NCI-H1436 treated with DMSO at 0.1 percent for 48 hours (cell line): ENCODE measurements around the gene CBLIF.
"Not testable (repeated sequence)": the region's sequence is repeated elsewhere in the genome, so short reads cannot be mapped to it uniquely, and the experiment has no call there.

Experiments
- DNase-seq: peaks from one replicate; lab custom pipeline; 2025; lab: John Stamatoyannopoulos, UW

The CBLIF gene

DNA sequence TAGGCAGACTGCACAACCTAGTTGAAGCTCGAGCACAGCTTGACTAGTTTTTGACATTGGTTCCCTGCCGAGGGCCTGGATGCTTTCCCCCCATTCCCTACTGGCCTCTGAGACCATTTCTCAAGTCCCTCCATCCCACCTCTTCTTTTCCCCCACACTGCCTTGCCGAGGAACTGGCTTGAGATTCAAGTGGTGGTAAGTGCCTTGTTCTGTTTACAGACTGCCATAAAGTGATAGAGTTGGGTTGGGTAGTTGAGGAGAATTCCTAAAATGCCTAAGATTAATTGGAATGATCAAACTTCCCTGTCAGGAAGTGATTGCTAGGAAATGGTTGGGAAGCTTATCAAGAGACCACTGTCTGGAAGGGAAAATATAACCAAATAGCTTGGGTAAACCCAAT, 50.9 kb downstream of the CBLIF start:
- no peak for DNase-seq

DNA sequence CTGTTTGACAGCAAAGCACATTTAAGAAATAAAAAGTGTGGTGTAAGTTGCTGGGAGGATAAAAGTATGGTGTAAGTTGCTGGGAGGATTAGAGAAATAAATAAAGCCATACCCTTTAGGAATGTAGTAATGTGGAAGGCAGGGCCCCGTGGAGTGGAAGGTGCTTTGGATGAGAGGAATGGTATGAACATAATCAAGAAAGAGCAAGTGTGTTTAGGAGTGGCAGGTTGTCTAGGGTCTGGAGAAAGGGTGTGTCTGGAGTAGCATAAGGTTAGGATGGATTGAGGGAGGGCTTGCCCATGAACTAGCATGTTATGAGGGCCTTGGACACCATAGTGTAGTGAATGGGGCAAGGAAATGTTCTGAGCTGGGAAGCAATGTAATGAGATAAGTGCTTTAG, 52.8 kb downstream of the CBLIF start:
- DNase-seq, result no peak

DNA sequence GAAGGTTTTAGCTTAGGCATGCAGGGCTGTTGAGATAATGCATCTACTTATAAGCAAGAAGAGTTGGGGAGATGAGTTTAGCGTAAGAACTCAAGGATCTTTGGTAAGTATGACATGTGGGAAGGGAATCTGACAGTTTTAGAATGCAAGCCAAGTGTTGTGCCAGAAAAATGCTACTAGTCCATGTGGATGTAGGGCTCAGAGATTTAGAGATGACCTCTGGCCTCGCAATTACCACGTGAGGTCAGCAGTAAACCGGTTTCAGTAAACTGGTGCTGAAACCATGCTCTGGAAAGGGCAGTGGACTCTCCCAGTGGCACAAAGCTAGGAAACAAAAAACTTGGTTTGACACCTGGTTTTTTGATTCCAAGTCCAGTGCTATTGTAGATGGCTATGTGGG, 53.7 kb downstream of the CBLIF start:
- DNase-seq, result no peak

DNA sequence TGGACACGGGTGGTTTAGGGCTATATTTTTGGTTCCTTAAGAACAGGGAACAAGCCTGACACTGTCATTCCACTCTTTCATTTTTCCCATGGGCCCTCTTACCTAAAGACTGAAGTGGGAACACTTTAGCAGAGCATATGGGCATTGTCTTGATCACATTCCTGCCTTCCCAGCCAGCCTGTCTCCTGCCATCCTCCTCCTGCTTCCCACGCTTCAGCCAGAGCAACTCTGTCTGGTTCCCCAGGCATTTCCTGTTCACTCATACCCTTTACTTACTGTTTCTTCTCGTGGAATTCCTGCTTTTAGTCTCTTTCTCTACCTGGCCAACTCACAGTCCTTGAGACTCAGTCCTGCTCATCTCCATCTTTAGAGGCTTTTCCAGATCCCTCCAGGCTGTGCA, 57.5 kb downstream of the CBLIF start:
- no peak for DNase-seq

GRCh38 chr11:59787255-59787588, 58.1 kb downstream of the CBLIF start:
- no peak for DNase-seq

- no peak for DNase-seq
These were observed 59.5 kb downstream of the CBLIF start for GRCh38 chr11:59785818-59786217.

DNA sequence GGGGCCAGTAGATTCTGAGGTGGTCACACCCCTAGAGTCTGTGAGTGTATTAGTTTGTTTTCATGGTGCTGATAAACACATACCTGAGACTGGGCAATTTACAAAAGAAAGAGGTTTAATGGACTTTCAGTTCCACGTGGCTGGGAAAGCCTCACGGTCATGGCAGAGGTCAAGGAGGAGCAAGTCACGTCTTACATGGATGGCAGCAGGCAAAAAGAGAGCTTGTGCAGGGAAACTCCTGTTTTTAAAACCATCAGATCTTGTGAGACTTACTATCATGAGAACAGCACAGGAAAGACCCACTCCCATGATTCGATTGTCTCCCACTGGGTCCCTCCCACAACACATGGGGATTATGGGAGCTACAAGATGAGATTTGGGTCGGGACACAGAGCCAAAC, 60.9 kb downstream of the CBLIF start:
- DNase-seq, result not testable (repeated sequence)

DNA sequence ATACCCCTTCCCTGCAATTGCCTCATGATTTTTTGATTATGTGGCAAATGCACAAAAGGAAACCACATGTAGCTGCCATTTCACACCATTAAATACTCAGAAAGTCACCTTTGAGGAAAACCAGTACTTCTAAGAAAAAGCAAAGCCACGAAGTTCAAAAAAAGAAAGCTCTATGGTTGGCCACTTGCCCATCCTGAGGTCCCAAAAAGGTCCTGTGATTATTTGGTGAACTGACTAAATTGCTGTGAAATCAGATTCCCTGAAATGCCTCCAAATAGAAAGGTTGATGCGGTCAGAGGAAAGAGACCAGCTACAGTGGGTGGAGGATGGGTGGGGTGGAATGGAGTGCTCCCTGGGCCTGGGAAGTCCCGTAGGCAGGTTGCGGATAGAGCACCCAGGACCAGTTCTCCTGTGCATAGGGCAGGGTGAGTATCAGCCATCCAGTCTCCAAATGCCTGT, 61.6 kb downstream of the CBLIF start:
- DNase-seq, result no peak

GRCh38 chr11:59782080-59782479, 63.2 kb downstream of the CBLIF start:
- DNase-seq, result no peak

DNA sequence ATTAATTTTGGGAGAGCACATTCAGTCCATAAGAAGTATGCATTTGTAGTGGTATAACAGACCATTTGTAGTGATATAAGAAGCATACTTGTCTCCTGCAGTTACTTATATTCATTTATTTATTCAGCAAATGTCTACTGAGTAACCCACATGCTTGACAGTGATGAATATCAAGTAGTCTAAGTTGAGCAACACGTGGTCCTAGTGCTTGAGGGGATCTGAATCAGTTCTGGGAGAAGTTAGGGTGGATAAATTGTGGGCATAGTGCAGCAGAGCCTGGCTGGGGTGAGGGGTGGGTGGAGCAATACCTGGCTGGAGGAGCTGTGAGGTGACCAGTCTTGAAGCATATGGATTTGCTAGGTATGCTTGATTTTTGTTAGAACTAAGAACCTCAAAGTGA, 65.8 kb downstream of the CBLIF start:
- no peak for DNase-seq
